NB4 (cell line): ENCODE data around the gene NKD1.

Source experiments
- MYC ChIP-seq: IDR thresholded peaks from 2 replicates; pipeline ENCODE4 v1.6.1; 2011; ENCODE audit warnings: low read depth, low read length
- POLR2A ChIP-seq: IDR thresholded peaks from 2 replicates; pipeline ENCODE4 v1.6.1; 2011; ENCODE audit warnings: mild to moderate bottlenecking; ENCODE audit not compliant: insufficient read length; ENCODE audit errors: extremely low read depth
- TF ChIP-seq, protein P1 (sequence below): IDR thresholded peaks from one replicate; pipeline ENCODE4 v1.5.1; 2012; ENCODE audit warnings: low read depth, low read length
- TF ChIP-seq, protein P2 (sequence below): IDR thresholded peaks from 2 replicates; pipeline ENCODE4 v1.6.1; 2011; ENCODE audit warnings: low read depth, low read length

DNA sequence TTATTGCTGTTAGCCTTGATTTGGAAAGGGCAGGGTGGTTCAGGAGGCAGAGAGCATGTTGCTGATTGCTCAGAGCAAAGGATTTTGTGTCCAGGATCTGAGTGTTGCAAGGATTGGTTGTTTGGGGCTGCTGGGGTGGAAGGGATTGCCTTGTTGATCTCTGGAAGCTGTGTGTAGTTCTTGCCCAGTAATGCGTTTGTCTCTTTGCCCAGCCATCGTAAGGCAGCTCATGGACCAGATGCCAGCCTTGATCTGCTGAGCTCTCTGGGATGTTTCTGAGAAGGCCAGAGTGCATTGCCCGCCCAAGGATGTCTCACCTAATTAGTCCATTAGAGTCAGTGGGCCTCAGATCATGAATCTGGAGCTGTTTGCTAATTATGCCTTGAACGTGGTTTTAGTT is 33.6 kb downstream of the NKD1 start:
- TF ChIP-seq POLR2A (no peak), MYC (no peak)
- TF ChIP-seq, protein P1, sequence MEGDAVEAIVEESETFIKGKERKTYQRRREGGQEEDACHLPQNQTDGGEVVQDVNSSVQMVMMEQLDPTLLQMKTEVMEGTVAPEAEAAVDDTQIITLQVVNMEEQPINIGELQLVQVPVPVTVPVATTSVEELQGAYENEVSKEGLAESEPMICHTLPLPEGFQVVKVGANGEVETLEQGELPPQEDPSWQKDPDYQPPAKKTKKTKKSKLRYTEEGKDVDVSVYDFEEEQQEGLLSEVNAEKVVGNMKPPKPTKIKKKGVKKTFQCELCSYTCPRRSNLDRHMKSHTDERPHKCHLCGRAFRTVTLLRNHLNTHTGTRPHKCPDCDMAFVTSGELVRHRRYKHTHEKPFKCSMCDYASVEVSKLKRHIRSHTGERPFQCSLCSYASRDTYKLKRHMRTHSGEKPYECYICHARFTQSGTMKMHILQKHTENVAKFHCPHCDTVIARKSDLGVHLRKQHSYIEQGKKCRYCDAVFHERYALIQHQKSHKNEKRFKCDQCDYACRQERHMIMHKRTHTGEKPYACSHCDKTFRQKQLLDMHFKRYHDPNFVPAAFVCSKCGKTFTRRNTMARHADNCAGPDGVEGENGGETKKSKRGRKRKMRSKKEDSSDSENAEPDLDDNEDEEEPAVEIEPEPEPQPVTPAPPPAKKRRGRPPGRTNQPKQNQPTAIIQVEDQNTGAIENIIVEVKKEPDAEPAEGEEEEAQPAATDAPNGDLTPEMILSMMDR, result no peak
- TF ChIP-seq, protein P2, sequence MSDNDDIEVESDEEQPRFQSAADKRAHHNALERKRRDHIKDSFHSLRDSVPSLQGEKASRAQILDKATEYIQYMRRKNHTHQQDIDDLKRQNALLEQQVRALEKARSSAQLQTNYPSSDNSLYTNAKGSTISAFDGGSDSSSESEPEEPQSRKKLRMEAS, result no peak
